Calu3 (cell line): ENCODE measurements around the gene SMC4. TPM values are rescaled to one million over a fixed set of nuclear protein-coding genes. Genes with fewer than 3 reads are reported as not detected.
"Not testable (repeated sequence)": the region's sequence is repeated elsewhere in the genome, so short reads cannot be mapped to it uniquely, and the experiment has no call there.

Experiments
- Bru-seq: library from RNA; stranded (reverse); fragments of 400-500 nt; gene quantifications from one replicate; lab custom pipeline; 2021; lab: Mats Ljungman, UMichigan
- BruChase-seq, 2 experiments: library from RNA; stranded (reverse); fragments of 400-500 nt; gene quantifications; one replicate each; lab custom pipeline; 2021; lab: Mats Ljungman, UMichigan
- BruUV-seq: library from RNA; stranded (reverse); fragments of 400-500 nt; replicated peaks from 2 replicates; lab custom pipeline; 2021; lab: Mats Ljungman, UMichigan
- CTCF ChIA-PET: fragments of 300-600 bp; sonication (Branson Sonifier 250); formaldehyde crosslinking; loops from one replicate; lab custom pipeline; 2022; ENCODE audit warnings: antibody characterized with exemption; lab: Charles Lee
- DNase-seq: peaks from one replicate; pipeline ENCODE4 v3.0.0; 2022
- H3K27ac Mint-ChIP-seq: one replicate; pipeline ENCODE4 v1.8.0; 2022; ENCODE audit warnings: mixed read lengths; ENCODE audit not compliant: unreplicated experiment
- H3K27me3 Mint-ChIP-seq: one replicate; pipeline ENCODE4 v1.8.0; 2022; ENCODE audit warnings: mixed read lengths; ENCODE audit not compliant: unreplicated experiment
- H3K36me3 Mint-ChIP-seq: one replicate; pipeline ENCODE4 v1.8.0; 2022; ENCODE audit warnings: mild to moderate bottlenecking, moderate library complexity, mixed read lengths; ENCODE audit not compliant: insufficient read depth, unreplicated experiment
- H3K4me1 Mint-ChIP-seq: one replicate; pipeline ENCODE4 v1.8.0; 2022; ENCODE audit warnings: mild to moderate bottlenecking, low read depth, mixed read lengths; ENCODE audit not compliant: unreplicated experiment
- H3K4me3 Mint-ChIP-seq: one replicate; pipeline ENCODE4 v1.8.0; 2022; ENCODE audit warnings: mild to moderate bottlenecking, low read depth, moderate library complexity, mixed read lengths; ENCODE audit not compliant: unreplicated experiment
- H3K9me3 Mint-ChIP-seq: one replicate; pipeline ENCODE4 v1.8.0; 2022; ENCODE audit warnings: low read depth, mixed read lengths; ENCODE audit not compliant: unreplicated experiment
- intact Hi-C: fragments of 100-400 bp; cut with micrococcal nuclease; formaldehyde crosslinking; loops from one replicate; pipeline ENCODE4 v1.10.0; 2022; ENCODE audit not compliant: unreplicated experiment
- long read RNA-seq: library from polyadenylated mRNA; stranded (forward); transcript quantifications from one replicate; pipeline ENCODE4 v2.0.0, GENCODE V29; 2022
- total RNA-seq: library from RNA; stranded (reverse); gene quantifications from 2 replicates; pipeline ENCODE4 v1.2.3, GENCODE V29; 2022
- TF ChIP-seq, protein P1 (sequence below): fragments of 200-600 bp; IDR thresholded peaks from one replicate; pipeline ENCODE4 v1.8.0; 2022; ENCODE audit warnings: antibody characterized with exemption; ENCODE audit not compliant: unreplicated experiment

The SMC4 gene
- 231 and 256 TPM in 2 replicates for total RNA-seq
- Bru-seq, nascent RNA: percentile 100 among the genes with signal in this experiment
- BruChase-seq, experiment 1, labeled RNA remaining after a 6-hour chase: percentile 98 among the genes with signal in this experiment
- BruChase-seq, experiment 2, labeled RNA remaining after a 2-hour chase: percentile 98 among the genes with signal in this experiment
- long read RNA-seq, full-length matches to known transcripts: 35 of 89 reads
- long read RNA-seq, partial matches to known transcripts: 34 of 89 reads
- long read RNA-seq, other reads (novel, unspliced or antisense): 20 of 89 reads

GRCh38 chr3:160399125-160400029 lies at the start of gene SMC4, which contains the start of gene IFT80:
TSS of gene SMC4 (plus strand) at chr3:160399650. CDS start at chr3:160400827, 1,177 bp downstream.
TSS of gene IFT80 (minus strand) at chr3:160399225. CDS start at chr3:160384600, 14,625 bp downstream.
- H3K36me3 Mint-ChIP-seq: peaks cover 65% of the 10 kb centered on the region

GRCh38 chr3:160355826-160356225 lies 43.6 kb upstream of the SMC4 start:
- no peak for DNase-seq
- no peak overlapping the region for H3K27ac Mint-ChIP-seq
- TF ChIP-seq, protein P1, sequence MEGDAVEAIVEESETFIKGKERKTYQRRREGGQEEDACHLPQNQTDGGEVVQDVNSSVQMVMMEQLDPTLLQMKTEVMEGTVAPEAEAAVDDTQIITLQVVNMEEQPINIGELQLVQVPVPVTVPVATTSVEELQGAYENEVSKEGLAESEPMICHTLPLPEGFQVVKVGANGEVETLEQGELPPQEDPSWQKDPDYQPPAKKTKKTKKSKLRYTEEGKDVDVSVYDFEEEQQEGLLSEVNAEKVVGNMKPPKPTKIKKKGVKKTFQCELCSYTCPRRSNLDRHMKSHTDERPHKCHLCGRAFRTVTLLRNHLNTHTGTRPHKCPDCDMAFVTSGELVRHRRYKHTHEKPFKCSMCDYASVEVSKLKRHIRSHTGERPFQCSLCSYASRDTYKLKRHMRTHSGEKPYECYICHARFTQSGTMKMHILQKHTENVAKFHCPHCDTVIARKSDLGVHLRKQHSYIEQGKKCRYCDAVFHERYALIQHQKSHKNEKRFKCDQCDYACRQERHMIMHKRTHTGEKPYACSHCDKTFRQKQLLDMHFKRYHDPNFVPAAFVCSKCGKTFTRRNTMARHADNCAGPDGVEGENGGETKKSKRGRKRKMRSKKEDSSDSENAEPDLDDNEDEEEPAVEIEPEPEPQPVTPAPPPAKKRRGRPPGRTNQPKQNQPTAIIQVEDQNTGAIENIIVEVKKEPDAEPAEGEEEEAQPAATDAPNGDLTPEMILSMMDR: no peak
- no peaks in the 10 kb centered on the region for H3K27me3 Mint-ChIP-seq
- intact Hi-C loops: no loop called here
- BruUV-seq: no TSS peak
- CTCF ChIA-PET: no interaction called here
- H3K4me3 Mint-ChIP-seq: no peak overlapping the region
- no peaks in the 10 kb centered on the region for H3K9me3 Mint-ChIP-seq
- peaks cover 3% of the 10 kb centered on the region for H3K36me3 Mint-ChIP-seq
- H3K4me1 Mint-ChIP-seq: no peaks in the 10 kb centered on the region

More at GRCh38 chr3:160399125-160400029, at the start of gene SMC4, which contains the start of gene IFT80:
- H3K4me1 Mint-ChIP-seq: peaks cover 41% of the 10 kb centered on the region
- H3K9me3 Mint-ChIP-seq: no peaks in the 10 kb centered on the region
- peak within 1 kb of the TSS; percentile 98 for H3K4me3 Mint-ChIP-seq
- BruUV-seq: TSS peak; percentile 39
- H3K27me3 Mint-ChIP-seq: no peaks in the 10 kb centered on the region
- peak within 1 kb of the TSS; percentile 98 for H3K27ac Mint-ChIP-seq
- peak; percentile 99 for DNase-seq
- TF ChIP-seq, protein P1: no peak
- intact Hi-C loops: loop anchor here (5.0 to 10.0 kb wide), 2 partner anchors 48 to 275 kb away; partner anchors contain the start of genes ARL14 and TRIM59
- CTCF ChIA-PET: interaction anchor here (0.5 to 1.1 kb wide), 7 partner anchors 8 to 527 kb away, joined by 3 to 7 read pairs (median 4); no protein-coding TSS in a partner anchor

DNA sequence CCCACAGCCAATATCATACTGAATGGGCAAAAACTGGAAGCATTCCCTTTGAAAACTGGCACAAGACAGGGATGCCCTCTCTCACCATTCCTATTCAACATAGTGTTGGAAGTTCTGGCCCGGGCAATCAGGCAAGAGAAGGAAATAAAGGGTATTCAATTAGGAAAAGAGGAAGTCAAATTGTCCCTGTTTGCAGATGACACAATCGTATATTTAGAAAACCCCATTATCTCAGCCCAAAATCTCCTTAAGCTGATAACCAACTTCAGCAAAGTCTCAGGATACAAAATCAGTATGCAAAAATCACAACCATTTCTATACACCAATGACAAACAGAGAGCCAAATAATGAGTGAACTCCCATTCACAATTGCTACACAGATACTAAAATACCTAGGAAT lies 36.6 kb upstream of the SMC4 start:
- BruUV-seq: not testable (repeated sequence)

GRCh38 chr3:160365869-160366522 lies 33.5 kb upstream of the SMC4 start:
- Mint-ChIP-seq H3K27ac (no peak overlapping the region), H3K27me3 (no peaks in the 10 kb centered on the region), H3K9me3 (no peaks in the 10 kb centered on the region), H3K36me3 (no peaks in the 10 kb centered on the region), H3K4me1 (peaks cover 10% of the 10 kb centered on the region), H3K4me3 (no peak overlapping the region)
- intact Hi-C loops: no loop called here
- no TSS peak for BruUV-seq
- DNase-seq: no peak
- TF ChIP-seq, protein P1: no peak
- CTCF ChIA-PET: no interaction called here

More for the DNA sequence above, 36.6 kb upstream of the SMC4 start:
- H3K36me3 Mint-ChIP-seq, DNase-seq, H3K4me3 Mint-ChIP-seq, H3K4me1 Mint-ChIP-seq, intact Hi-C loops, H3K27ac Mint-ChIP-seq, H3K27me3 Mint-ChIP-seq, H3K9me3 Mint-ChIP-seq, CTCF ChIA-PET: not testable (repeated sequence)
